HL-60 (cell line): ENCODE results near the gene SF3B1.
"Not testable (repeated sequence)": the region's sequence is repeated elsewhere in the genome, so short reads cannot be mapped to it uniquely, and the experiment has no call there.

Experiments
- DNase-seq, 2 experiments: peaks; one replicate each; pipeline ENCODE4 v3.0.0-alpha.2; 2010 to 2020; ENCODE audit warnings: low read depth in 1 of 2, low spot score in 1 of 2
- H3K27ac ChIP-seq: fragments of 250-450 bp; sonication (Bioruptor Pico); replicated peaks from 2 replicates; pipeline ENCODE4 v1.5.1; 2020; ENCODE audit warnings: mild to moderate bottlenecking, moderate library complexity
- H3K27me3 ChIP-seq: fragments of 250-450 bp; sonication (Bioruptor Pico); 2 replicates; pipeline ENCODE4 v1.5.1; 2021; ENCODE audit warnings: mild to moderate bottlenecking, moderate library complexity; ENCODE audit not compliant: insufficient read depth, poor library complexity, severe bottlenecking
- H3K4me3 ChIP-seq: replicated peaks from 2 replicates; pipeline ENCODE4 v1.5.1; 2011; ENCODE audit warnings: mild to moderate bottlenecking, control low read depth, low read length; ENCODE audit not compliant: insufficient read depth
- CTCF ChIP-seq: IDR thresholded peaks from one replicate; pipeline ENCODE4 v1.5.1; 2011; ENCODE audit warnings: low read length, control low read depth, inconsistent platforms; ENCODE audit not compliant: insufficient read depth
- GABPA ChIP-seq: IDR thresholded peaks from 2 replicates; pipeline ENCODE4 v1.6.1; 2012; ENCODE audit warnings: low read depth
- POLR2AphosphoS5 ChIP-seq: IDR thresholded peaks from 2 replicates; pipeline ENCODE4 v1.6.1; 2012; ENCODE audit warnings: low read depth
- REST ChIP-seq: IDR thresholded peaks from 2 replicates; pipeline ENCODE4 v1.6.1; 2012; ENCODE audit warnings: low read depth; ENCODE audit not compliant: insufficient replicate concordance
- SPI1 ChIP-seq: IDR thresholded peaks from 2 replicates; pipeline ENCODE4 v1.6.1; 2012; ENCODE audit warnings: low read depth, mild to moderate bottlenecking, borderline replicate concordance

Gene SF3B1

GRCh38 chr2:197381641-197382040 is 53.2 kb downstream of the SF3B1 start:
- H3K27ac ChIP-seq, result no peak overlapping the region
- no peaks in the 10 kb centered on the region for H3K27me3 ChIP-seq
- no peak overlapping the region for H3K4me3 ChIP-seq
- DNase-seq, result no peak
- TF ChIP-seq GABPA (no peak), SPI1 (no peak), REST (no peak), POLR2AphosphoS5 (no peak), CTCF (no peak)

- not testable (repeated sequence) for DNase-seq
Observed at GRCh38 chr2:197379918-197380309, 54.9 kb downstream of the SF3B1 start.

GRCh38 chr2:197379308-197379917 is 55.4 kb downstream of the SF3B1 start:
- H3K27me3 ChIP-seq, H3K27ac ChIP-seq, H3K4me3 ChIP-seq, DNase-seq: not testable (repeated sequence)

More at GRCh38 chr2:197379918-197380309, 54.9 kb downstream of the SF3B1 start:
- H3K27ac ChIP-seq, H3K27me3 ChIP-seq, H3K4me3 ChIP-seq: not testable (repeated sequence)

GRCh38 chr2:197378494-197379307 is 56.1 kb downstream of the SF3B1 start:
- Histone ChIP-seq H3K4me3 (0 out of 2 replicates have a peak overlapping the region, but pooled peaks have one; percentile 11), H3K27me3 (no peaks in the 10 kb centered on the region), H3K27ac (no peak overlapping the region)
- TF ChIP-seq CTCF, result peak; percentile 22
- no peak for TF ChIP-seq POLR2AphosphoS5
- TF ChIP-seq GABPA, result no peak
- no peak for TF ChIP-seq REST
- TF ChIP-seq SPI1, result no peak
- DNase-seq, result peak in 1 of 2 experiments; percentile 44

GRCh38 chr2:197378086-197378485 is 56.7 kb downstream of the SF3B1 start:
- H3K27me3 ChIP-seq, result no peaks in the 10 kb centered on the region
- no peak for DNase-seq
- no peak overlapping the region for H3K4me3 ChIP-seq
- no peak overlapping the region for H3K27ac ChIP-seq
- TF ChIP-seq CTCF, result no peak
- no peak for TF ChIP-seq REST
- no peak for TF ChIP-seq SPI1
- no peak for TF ChIP-seq GABPA
- TF ChIP-seq POLR2AphosphoS5, result no peak
